K562 (cell line): ENCODE results near the gene FBXW8. TPM values are rescaled to one million over a fixed set of nuclear protein-coding genes. Genes with fewer than 3 reads are reported as not detected.
A peak's percentile ranks its signal among the peaks of the same experiment; 100 is the strongest.

Experiments
- CHD4 ChIP-seq: fragments of 200-600 bp; sonication (generic); IDR thresholded peaks from 3 replicates; pipeline ENCODE4 v1.6.1; 2012; ENCODE audit warnings: low read depth, mild to moderate bottlenecking, mixed read lengths, low read length, inconsistent platforms; ENCODE audit not compliant: insufficient read depth, insufficient replicate concordance, poor library complexity, severe bottlenecking
- DACH1 ChIP-seq: fragments of 450-650 bp; IDR thresholded peaks from 2 replicates; pipeline ENCODE4 v1.6.1; 2018; ENCODE audit not compliant: partially characterized antibody
- E2F1 ChIP-seq: sonication (generic); formaldehyde crosslinking; IDR thresholded peaks from 2 replicates; pipeline ENCODE4 v1.8.1; 2023; ENCODE audit warnings: mild to moderate bottlenecking, missing genetic modification reagents, moderate library complexity
- ELF1 ChIP-seq: fragments of 200-800 bp; sonication (Bioruptor generic); IDR thresholded peaks from 2 replicates; pipeline ENCODE4 v1.6.1; 2016; ENCODE audit warnings: missing genetic modification characterization, missing compliant biosample characterization
- ESRRA ChIP-seq: fragments of 450-650 bp; IDR thresholded peaks from 2 replicates; pipeline ENCODE4 v1.6.1; 2014; ENCODE audit warnings: low read depth, mild to moderate bottlenecking, moderate library complexity, borderline replicate concordance
- GTF2F1 ChIP-seq: IDR thresholded peaks from 2 replicates; pipeline ENCODE4 v1.6.1; 2011; ENCODE audit warnings: low read depth, low read length, improper control_type of control experiment
- HBP1 ChIP-seq: fragments of 450-650 bp; formaldehyde crosslinking; IDR thresholded peaks from 2 replicates; pipeline ENCODE4 v1.4.0; 2022; ENCODE audit warnings: missing genetic modification characterization
- HDAC6 ChIP-seq: IDR thresholded peaks from 2 replicates; pipeline ENCODE4 v1.6.1; 2012; ENCODE audit warnings: low read depth, mild to moderate bottlenecking, control low read depth, inconsistent platforms, low read length, moderate library complexity
- HES1 ChIP-seq: fragments of 450-650 bp; IDR thresholded peaks from 2 replicates; pipeline ENCODE4 v1.6.1; 2016; ENCODE audit warnings: low read depth, mild to moderate bottlenecking, moderate library complexity
- NR2C1 ChIP-seq, 2 experiments: fragments of 450-650 bp; IDR thresholded peaks; 2 replicates each; pipeline ENCODE4 v1.6.1; 2017; ENCODE audit warnings: mild to moderate bottlenecking in 2 of 2, antibody characterized with exemption in 1 of 2, inconsistent platforms in 1 of 2, missing compliant biosample characterization in 1 of 2, missing genetic modification characterization in 1 of 2
- RAD51 ChIP-seq: fragments of 450-650 bp; IDR thresholded peaks from 2 replicates; pipeline ENCODE4 v1.7.1; 2016; ENCODE audit warnings: low read depth, mild to moderate bottlenecking, borderline replicate concordance
- RUNX1 ChIP-seq: sonication (generic); IDR thresholded peaks from 2 replicates; pipeline ENCODE4 v1.6.1; 2016; ENCODE audit warnings: antibody characterized with exemption, low read depth
- SAFB2 ChIP-seq: fragments of 200-400 bp; formaldehyde crosslinking; IDR thresholded peaks from 2 replicates; pipeline ENCODE4 v1.6.1; 2018; ENCODE audit warnings: borderline replicate concordance, low read length, low read depth, moderate library complexity; ENCODE audit not compliant: severe bottlenecking
- SNIP1 ChIP-seq: fragments of 450-650 bp; IDR thresholded peaks from 2 replicates; pipeline ENCODE4 v1.7.1; 2017; ENCODE audit warnings: low read depth, mild to moderate bottlenecking
- STAT6 ChIP-seq: sonication (generic); formaldehyde crosslinking; IDR thresholded peaks from 2 replicates; pipeline ENCODE4 v1.8.1; 2023; ENCODE audit warnings: mild to moderate bottlenecking, missing genetic modification reagents
- TSC22D4 ChIP-seq: fragments of 450-650 bp; IDR thresholded peaks from 2 replicates; pipeline ENCODE4 v1.6.1; 2016; ENCODE audit warnings: missing genetic modification characterization, missing biosample characterization, control low read depth
- YY1 ChIP-seq, 3 experiments: IDR thresholded peaks; 2 replicates each; pipeline ENCODE4 v1.6.1; 2011; ENCODE audit warnings: low read length in 2 of 3, mild to moderate bottlenecking in 2 of 3, moderate library complexity in 2 of 3, borderline replicate concordance in 1 of 3, control low read depth in 1 of 3, low read depth in 1 of 3; ENCODE audit not compliant: insufficient read depth in 3 of 3, insufficient replicate concordance in 2 of 3, control insufficient read depth in 1 of 3, insufficient read length in 1 of 3; ENCODE audit errors: extremely low read depth in 1 of 3
- ZNF280A ChIP-seq: fragments of 450-650 bp; IDR thresholded peaks from 2 replicates; pipeline ENCODE4 v1.6.1; 2018; ENCODE audit warnings: mild to moderate bottlenecking, low read depth; ENCODE audit not compliant: partially characterized antibody
- ZSCAN29 ChIP-seq: fragments of 450-650 bp; IDR thresholded peaks from 2 replicates; pipeline ENCODE4 v1.6.1; 2017
- polyA plus RNA-seq, 8 experiments: library from polyadenylated mRNA; depleted of rRNA in 4 of 8; stranded (reverse) in 5 of 8; unstranded in 3 of 8; fragments of >200 nt; fragmentation: Nextera tagmentation in 2 of 8; fragmentation: Illumina TruSeq in 1 of 8; extraction: Ambion mirVana in 2 of 8; extraction: Trizol in 1 of 8; gene quantifications; 2 replicates each; pipeline versions ENCODE4 v1.2.1 to v1.2.3, GENCODE V29; 2011 to 2014; ENCODE audit warnings: inconsistent platforms in 1 of 8, missing spikeins in 1 of 8
- total RNA-seq, 7 experiments: library from RNA; depleted of rRNA in 6 of 7; stranded (reverse); fragments of >200 nt in 6 of 7; fragmentation: Illumina TruSeq in 2 of 7; extraction: Trizol in 2 of 7; gene quantifications; 2 replicates each; pipeline versions ENCODE4 v1.2.1 to v1.2.3, GENCODE V29; 2011 to 2021; ENCODE audit warnings: low replicate concordance in 1 of 7

The FBXW8 gene
- total and polyA plus RNA-seq, 9 of the 15 experiments (the other 6 are each of a cell fraction or from before 2014, with no cell fraction given), result 0.58 to 8.3 (median 4.4) TPM

GRCh38 chr12:117042171-117042842 is 131.6 kb downstream of the FBXW8 start (continued):
- TF ChIP-seq GTF2F1 (no peak), E2F1 (no peak), ZNF280A (no peak), HBP1 (peak; percentile 98), CHD4 (peak; percentile 77), ESRRA (peak; percentile 93), HES1 (peak; percentile 97), SNIP1 (no peak), ZSCAN29 (no peak), ELF1 (tag) (0 out of 2 replicates have a peak, but pooled peaks have one; percentile 32), TSC22D4 (tag) (no peak), RUNX1 (peak; percentile 95), STAT6 (no peak), NR2C1 (IDR thresholded peaks at IDR 0.05) (peak; percentile 94), NR2C1 (tag; IDR thresholded peaks at IDR 0.05) (peak; percentile 97), HDAC6 (no peak), DACH1 (peak; percentile 84), YY1 (IDR thresholded peaks at IDR 0.05; ENCODE audit: borderline replicate concordance in 1 of 3, control insufficient read depth in 1 of 3, extremely low read depth in 1 of 3, insufficient read depth in 3 of 3, insufficient read length in 1 of 3, insufficient replicate concordance in 2 of 3, low read depth in 1 of 3, low read length in 2 of 3) (peak in 1 of 3 experiments; percentile 30), SAFB2 (no peak), RAD51 (no peak; the same call in 1 of the 2 replicates)
